Measurements from ENCODE around the gene RSPH1.

Gene RSPH1

DNA sequence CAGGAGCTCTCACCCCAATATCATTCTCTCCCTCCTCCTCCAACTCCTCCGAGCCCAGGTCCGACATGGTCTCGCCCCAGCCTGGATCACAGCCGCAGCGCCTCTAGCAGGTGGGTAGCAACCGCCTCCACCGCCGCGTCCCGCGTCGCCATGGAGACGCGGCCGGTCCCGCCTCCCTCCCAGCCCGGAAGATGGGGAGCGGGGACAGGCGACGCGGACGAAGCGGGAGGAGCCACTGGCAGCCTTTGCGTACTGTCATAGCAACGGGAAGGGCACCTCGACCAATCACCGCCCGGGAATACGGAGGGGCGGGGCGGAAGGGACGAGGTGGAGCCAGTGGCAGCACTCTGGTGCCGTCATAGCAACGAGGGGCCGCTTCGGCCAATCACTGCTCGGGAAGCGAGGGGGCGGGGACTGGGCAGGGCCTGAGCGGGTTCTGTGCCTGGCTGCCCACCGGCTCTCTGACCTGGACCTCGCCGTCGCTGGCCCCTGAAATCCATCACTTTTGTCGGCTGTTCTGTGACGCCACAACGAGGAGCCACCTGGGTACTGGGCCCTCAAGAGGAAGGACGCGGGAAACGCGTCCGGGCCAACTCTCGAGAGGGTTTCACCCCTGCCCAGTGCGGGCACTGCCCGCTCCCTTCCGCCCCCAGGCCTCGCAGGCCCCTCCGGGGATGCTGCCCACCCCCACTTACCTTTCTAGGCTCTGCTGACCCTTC, at the start of gene RSPH1:
Gene RSPH1, minus strand, starts transcription at position 105 of the 719 bp plus-strand sequence. Its CDS starts 38 bp downstream, at position 67.
- TF ChIP-seq, protein P1, sequence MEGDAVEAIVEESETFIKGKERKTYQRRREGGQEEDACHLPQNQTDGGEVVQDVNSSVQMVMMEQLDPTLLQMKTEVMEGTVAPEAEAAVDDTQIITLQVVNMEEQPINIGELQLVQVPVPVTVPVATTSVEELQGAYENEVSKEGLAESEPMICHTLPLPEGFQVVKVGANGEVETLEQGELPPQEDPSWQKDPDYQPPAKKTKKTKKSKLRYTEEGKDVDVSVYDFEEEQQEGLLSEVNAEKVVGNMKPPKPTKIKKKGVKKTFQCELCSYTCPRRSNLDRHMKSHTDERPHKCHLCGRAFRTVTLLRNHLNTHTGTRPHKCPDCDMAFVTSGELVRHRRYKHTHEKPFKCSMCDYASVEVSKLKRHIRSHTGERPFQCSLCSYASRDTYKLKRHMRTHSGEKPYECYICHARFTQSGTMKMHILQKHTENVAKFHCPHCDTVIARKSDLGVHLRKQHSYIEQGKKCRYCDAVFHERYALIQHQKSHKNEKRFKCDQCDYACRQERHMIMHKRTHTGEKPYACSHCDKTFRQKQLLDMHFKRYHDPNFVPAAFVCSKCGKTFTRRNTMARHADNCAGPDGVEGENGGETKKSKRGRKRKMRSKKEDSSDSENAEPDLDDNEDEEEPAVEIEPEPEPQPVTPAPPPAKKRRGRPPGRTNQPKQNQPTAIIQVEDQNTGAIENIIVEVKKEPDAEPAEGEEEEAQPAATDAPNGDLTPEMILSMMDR (conservative IDR thresholded peaks at IDR 0.05; ENCODE audit: low read depth): no peak
- ChIA-PET CTCF (interaction anchor here (0.6 kb wide), 1 partner anchor 16 kb away, joined by 3 read pairs; no protein-coding TSS in a partner anchor), POLR2A (ENCODE audit: low non-redundant PET) (no interaction called here)
- peak; percentile 97 for DNase-seq (ENCODE audit: low spot score)
- 0 out of 2 replicates have a peak within 1 kb of the TSS, but pooled peaks have one; percentile 15 for H3K27ac ChIP-seq

- ChIA-PET CTCF (no interaction called here), POLR2A (ENCODE audit: low non-redundant PET) (no interaction called here)
- DNase-seq (ENCODE audit: low spot score): no peak
Observed at GRCh38 chr21:42545745-42546144, 49.7 kb upstream of the RSPH1 start.

GRCh38 chr21:42545317-42545716, 49.3 kb upstream of the RSPH1 start:
- POLR2A ChIA-PET (ENCODE audit: low non-redundant PET): no interaction called here

More at GRCh38 chr21:42545745-42546144, 49.7 kb upstream of the RSPH1 start:
- TF ChIP-seq, protein P1 (conservative IDR thresholded peaks at IDR 0.05; ENCODE audit: low read depth): no peak
- H3K27ac ChIP-seq: no peak overlapping the region

DNA sequence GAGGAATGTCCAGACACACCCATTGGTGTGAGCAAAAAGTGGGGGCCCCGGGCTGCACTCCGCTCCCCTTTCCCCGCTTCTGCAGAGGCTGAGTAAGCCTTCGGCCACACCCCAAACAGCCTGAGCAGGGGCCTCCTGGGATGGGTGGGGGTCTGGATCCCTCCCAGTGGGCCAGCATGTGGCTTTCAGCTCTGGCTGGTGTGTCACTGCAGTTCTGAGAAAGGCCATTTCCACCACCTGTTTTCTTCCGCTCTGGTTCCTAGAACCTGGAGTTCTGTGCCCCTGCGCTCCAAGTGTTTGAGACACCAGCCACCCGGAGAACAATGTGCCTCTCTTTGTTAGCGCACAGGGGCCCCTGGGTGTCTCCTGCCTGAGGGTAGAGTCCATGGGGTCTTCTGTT, 48.5 kb upstream of the RSPH1 start:
- ChIA-PET POLR2A (ENCODE audit: low non-redundant PET) (no interaction called here), CTCF (interaction anchor here (0.5 to 0.6 kb wide), 2 partner anchors 9 to 10 kb away, joined by 3 to 5 read pairs; no protein-coding TSS in a partner anchor)
- no peak overlapping the region for H3K27ac ChIP-seq
- TF ChIP-seq, protein P1 (conservative IDR thresholded peaks at IDR 0.05; ENCODE audit: low read depth): no peak
- DNase-seq (ENCODE audit: low spot score): no peak

More at GRCh38 chr21:42545317-42545716, 49.3 kb upstream of the RSPH1 start:
- TF ChIP-seq, protein P1 (conservative IDR thresholded peaks at IDR 0.05; ENCODE audit: low read depth): no peak
- DNase-seq (ENCODE audit: low spot score): no peak
- no peak overlapping the region for H3K27ac ChIP-seq
- CTCF ChIA-PET: interaction anchor here (0.6 kb wide), 1 partner anchor 8 kb away, joined by 3 read pairs; no protein-coding TSS in a partner anchor

DNA sequence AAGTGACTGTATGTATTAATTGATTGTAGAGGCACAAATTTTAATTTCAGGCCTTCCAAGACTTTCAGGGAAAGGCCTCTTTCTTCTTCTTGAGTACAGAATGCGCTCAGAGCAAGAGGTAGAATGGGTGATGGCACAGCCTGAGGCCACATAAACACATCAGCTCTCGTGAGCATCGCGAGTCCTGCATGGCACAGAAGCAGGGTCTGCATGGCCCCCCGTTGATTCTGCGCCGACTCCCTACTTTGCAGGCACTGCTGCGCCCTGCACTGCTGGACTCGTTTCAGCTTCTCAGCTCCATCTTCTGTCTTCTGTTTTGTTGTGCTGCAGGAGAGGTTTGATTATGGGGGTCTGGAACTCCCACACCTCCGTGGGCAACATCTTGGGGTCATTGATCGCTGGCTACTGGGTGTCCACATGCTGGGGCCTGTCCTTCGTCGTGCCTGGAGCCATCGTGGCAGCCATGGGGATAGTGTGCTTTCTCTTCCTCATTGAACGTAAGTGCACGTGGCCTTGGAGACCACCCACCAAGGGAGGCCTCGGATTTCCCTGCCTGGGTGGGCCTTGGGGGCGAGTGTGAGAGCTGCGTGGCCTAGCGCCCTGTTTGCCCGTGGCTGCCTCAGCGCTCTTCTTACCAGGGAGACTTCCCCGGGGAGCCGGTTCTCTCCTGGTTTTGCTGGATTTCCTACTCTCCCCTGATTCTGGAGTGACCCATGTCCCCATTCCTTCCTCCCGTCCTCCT, 47.3 kb upstream of the RSPH1 start:
- ChIA-PET POLR2A (ENCODE audit: low non-redundant PET) (no interaction called here), CTCF (no interaction called here)
- TF ChIP-seq, protein P1 (conservative IDR thresholded peaks at IDR 0.05; ENCODE audit: low read depth): no peak
- no peak overlapping the region for H3K27ac ChIP-seq
- no peak for DNase-seq (ENCODE audit: low spot score)

DNA sequence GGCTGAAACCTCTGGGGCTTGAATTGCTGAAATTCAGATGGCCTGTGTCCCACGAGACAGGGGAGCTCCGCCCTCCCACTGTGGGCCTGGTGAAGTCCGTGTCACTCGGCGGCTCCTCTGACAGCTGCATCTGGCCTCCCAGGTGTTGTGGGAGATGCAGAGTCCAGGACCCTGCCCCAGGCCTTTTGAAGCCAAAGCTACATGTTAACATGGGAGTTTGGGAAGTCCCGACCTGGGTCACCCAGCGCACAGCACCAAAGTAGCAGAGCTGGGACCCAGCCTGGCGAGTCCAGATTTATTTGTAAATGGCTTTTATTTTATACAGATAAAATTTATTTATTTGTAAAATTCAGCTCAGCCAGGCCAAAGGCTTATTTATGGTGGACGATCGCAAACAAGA, 46.6 kb upstream of the RSPH1 start:
- POLR2A ChIA-PET (ENCODE audit: low non-redundant PET): no interaction called here

More for the DNA sequence above, 46.6 kb upstream of the RSPH1 start:
- no peak overlapping the region for H3K27ac ChIP-seq
- CTCF ChIA-PET: no interaction called here
- DNase-seq (ENCODE audit: low spot score): no peak
- TF ChIP-seq, protein P1 (conservative IDR thresholded peaks at IDR 0.05; ENCODE audit: low read depth): no peak

All from RWPE1 (cell line).